B cell (primary cell): ENCODE data around the gene MGMT. TPM values are rescaled to one million over a fixed set of nuclear protein-coding genes. Genes with fewer than 3 reads are reported as not detected.

Source experiments
- ATAC-seq: fragments of 200-7000 bp; cut with Tn5 transposase; one replicate; pipeline ENCODE4 v1.10.0; 2021; ENCODE audit warnings: low read depth, mild to moderate bottlenecking, moderate number of reproducible peaks, moderate library complexity
- CTCF ChIA-PET: fragments of 350-600 bp; sonication (Branson Sonifier 250); formaldehyde crosslinking; loops from one replicate; lab custom pipeline; 2021; ENCODE audit warnings: antibody characterized with exemption, inconsistent platforms; lab: Charles Lee
- POLR2A ChIA-PET: fragments of 350-600 bp; sonication (Branson Sonifier 250); formaldehyde crosslinking; loops from one replicate; lab custom pipeline; 2021; ENCODE audit warnings: antibody characterized with exemption; lab: Charles Lee
- DNase-seq: peaks from one replicate; pipeline ENCODE4 v3.0.0; 2013
- H2AFZ ChIP-seq: 2 replicates; pipeline ENCODE4 v1.6.1; 2012; ENCODE audit warnings: mild to moderate bottlenecking, low read depth, low read length; ENCODE audit not compliant: insufficient read depth, poor library complexity, severe bottlenecking
- H3K27ac ChIP-seq, 2 donors: 1 replicate in 1 of 2; 2 replicates in 1 of 2; pipeline ENCODE4 v1.5.1; 2012 to 2013; ENCODE audit warnings: low read length in 2 of 2, mild to moderate bottlenecking in 2 of 2, moderate library complexity in 1 of 2
- H3K27me3 ChIP-seq, 4 experiments: fragments of 200-600 bp in 1 of 4; sonication (generic) in 1 of 4; replicated peaks in 1 of 4; 1 replicate in 2 of 4; 2 replicates in 2 of 4; pipeline versions ENCODE4 v1.6.1 to v1.7.0; 2013 to 2016; ENCODE audit warnings: low read length in 3 of 4, mild to moderate bottlenecking in 2 of 4, mixed read lengths in 1 of 4, moderate library complexity in 1 of 4; ENCODE audit not compliant: insufficient read depth in 4 of 4, control insufficient read depth in 3 of 4; ENCODE audit errors: control extremely low read depth in 1 of 4
- H3K36me3 ChIP-seq, 2 experiments: replicated peaks in 1 of 2; 1 replicate in 1 of 2; 2 replicates in 1 of 2; pipeline versions ENCODE4 v1.6.1 to v1.7.1; 2013; ENCODE audit warnings: low read length in 1 of 2; ENCODE audit not compliant: insufficient read depth in 2 of 2, control insufficient read depth in 1 of 2; ENCODE audit errors: control extremely low read depth in 1 of 2, extremely low read depth in 1 of 2
- H3K4me1 ChIP-seq, 2 donors: fragments of 200-600 bp in 1 of 2; sonication (generic) in 1 of 2; 1 replicate in 1 of 2; 2 replicates in 1 of 2; pipeline versions ENCODE4 v1.5.1 to v1.6.1; 2013 to 2017; ENCODE audit warnings: low read length in 2 of 2; ENCODE audit not compliant: control insufficient read depth in 2 of 2, insufficient read depth in 2 of 2
- H3K4me2 ChIP-seq: replicated peaks from 2 replicates; pipeline ENCODE3; 2012; ENCODE audit warnings: mild to moderate bottlenecking, low read depth, low read length; ENCODE audit not compliant: poor library complexity, severe bottlenecking
- H3K4me3 ChIP-seq, 5 experiments: fragments of 200-600 bp in 1 of 5; sonication (generic) in 1 of 5; 1 replicate in 3 of 5; 2 replicates in 2 of 5; pipeline versions ENCODE4 v1.5.1 to v1.7.0; 2011 to 2016; ENCODE audit warnings: low read length in 4 of 5, mild to moderate bottlenecking in 4 of 5, low read depth in 2 of 5, control low read depth in 1 of 5, moderate library complexity in 1 of 5; ENCODE audit not compliant: insufficient read depth in 1 of 5; ENCODE audit errors: control extremely low read depth in 1 of 5, extremely low read depth in 1 of 5
- H3K79me2 ChIP-seq: fragments of 200-600 bp; sonication (generic); one replicate; pipeline ENCODE4 v1.6.0; 2016; ENCODE audit warnings: low read length; ENCODE audit not compliant: control insufficient read depth, insufficient read depth
- H3K9ac ChIP-seq: fragments of 200-600 bp; sonication (generic); 2 replicates; pipeline ENCODE4 v1.6.1; 2017; ENCODE audit warnings: mild to moderate bottlenecking, low read length, moderate library complexity
- H3K9me3 ChIP-seq, 3 donors: one replicate each; pipeline versions ENCODE4 v1.6.1 to v1.7.1; 2013; ENCODE audit warnings: low read length in 2 of 3; ENCODE audit not compliant: control insufficient read depth in 2 of 3, insufficient read depth in 1 of 3; ENCODE audit errors: control extremely low read depth in 1 of 3
- H4K20me1 ChIP-seq: 2 replicates; pipeline ENCODE4 v1.6.0; 2012; ENCODE audit warnings: mild to moderate bottlenecking, low read length; ENCODE audit not compliant: insufficient read depth, control insufficient read depth, poor library complexity, severe bottlenecking
- H3K27ac Mint-ChIP-seq: one replicate; pipeline ENCODE4 v1.8.0; 2021; ENCODE audit warnings: mixed read lengths
- H3K27me3 Mint-ChIP-seq: one replicate; pipeline ENCODE4 v1.8.0; 2021; ENCODE audit warnings: mixed read lengths
- H3K4me1 Mint-ChIP-seq: one replicate; pipeline ENCODE4 v1.8.0; 2021; ENCODE audit warnings: mixed read lengths
- H3K4me3 Mint-ChIP-seq: one replicate; pipeline ENCODE4 v1.8.0; 2021; ENCODE audit warnings: mixed read lengths
- H3K9me3 Mint-ChIP-seq: one replicate; pipeline ENCODE4 v1.8.0; 2022; ENCODE audit warnings: mixed read lengths; ENCODE audit not compliant: insufficient read depth
- CTCF ChIP-seq: fragments of 200-600 bp; IDR thresholded peaks from one replicate; pipeline ENCODE4 v1.8.0; 2022; ENCODE audit warnings: antibody characterized with exemption, mild to moderate bottlenecking
- EZH2 ChIP-seq: IDR thresholded peaks from 2 replicates; pipeline ENCODE4 v1.6.1; 2012; ENCODE audit warnings: borderline replicate concordance, low read depth, mild to moderate bottlenecking, moderate library complexity, low read length; ENCODE audit not compliant: insufficient read depth, poor library complexity, severe bottlenecking
- WGBS: methylation state at CpG from one replicate; pipeline ENCODE4 v1.1.5; 2013; ENCODE audit warnings: missing lambda C conversion rate; ENCODE audit not compliant: insufficient coverage; 5-methylcytosine and 5-hydroxymethylcytosine counted together
- intact Hi-C: fragments of 100-400 bp; cut with micrococcal nuclease; formaldehyde crosslinking; loops from one replicate; pipeline ENCODE4 v1.10.0; 2022
- polyA plus RNA-seq: library from polyadenylated mRNA; depleted of rRNA; stranded (reverse); fragments of >200 nt; gene quantifications from 2 replicates; pipeline ENCODE4 v1.2.3, GENCODE V29; 2012
- total RNA-seq, 2 donors: library from RNA; stranded (reverse); fragments of 120-200 nt in 1 of 2; gene quantifications; 1 replicate in 1 of 2; 2 replicates in 1 of 2; pipeline versions ENCODE4 v1.2.3 to v1.2.4, GENCODE V29; 2013 to 2022

The MGMT gene
- total and polyA plus RNA-seq, 2 donors (not counting 1 experiment from before 2014, with no cell fraction given), result 16.6 to 87.7 TPM

GRCh38 chr10:129583831-129584230 lies 116.8 kb downstream of the MGMT start:
- ChIA-PET POLR2A (no interaction called here), CTCF (interaction anchor here (0.7 kb wide), 1 partner anchor 843 kb away, joined by 3 read pairs; no protein-coding TSS in a partner anchor)
- TF ChIP-seq EZH2 (no peak), CTCF (no peak)
- Histone ChIP-seq H3K27ac (no peak overlapping the region), H3K4me1 (no peaks in the 10 kb centered on the region), H2AFZ (no peak overlapping the region), H3K9ac (no peak overlapping the region), H3K27me3 (no peaks in the 10 kb centered on the region), H3K9me3 (peaks cover 7 to 60% (median 21%) of the 10 kb centered on the region in 3 donors), H4K20me1 (no peaks in the 10 kb centered on the region), H3K79me2 (peaks cover 3% of the 10 kb centered on the region), H3K4me3 (no peak overlapping the region), H3K4me2 (no peak overlapping the region), H3K36me3 (peaks cover 0 to 4% of the 10 kb centered on the region in 2 experiments)
- 97% methylated on average over 8 of the region's 8 CpGs for WGBS
- H3K4me1 Mint-ChIP-seq, result no peaks in the 10 kb centered on the region
- intact Hi-C loops, result no loop called here
- ATAC-seq (no peak), DNase-seq (no peak)
- no peak overlapping the region for H3K4me3 Mint-ChIP-seq
- no peaks in the 10 kb centered on the region for H3K27me3 Mint-ChIP-seq
- no peak overlapping the region for H3K27ac Mint-ChIP-seq
- H3K9me3 Mint-ChIP-seq, result peaks cover 19% of the 10 kb centered on the region

- no peaks in the 10 kb centered on the region for H4K20me1 ChIP-seq
- Mint-ChIP-seq H3K9me3 (peaks cover 19% of the 10 kb centered on the region), H3K27ac (no peak overlapping the region), H3K4me1 (no peaks in the 10 kb centered on the region), H3K27me3 (no peaks in the 10 kb centered on the region), H3K4me3 (no peak overlapping the region)
- H3K4me2 ChIP-seq, result no peak overlapping the region
- WGBS, result no CpG with 5 or more reads among the region's 2 CpGs
- H3K36me3 ChIP-seq, result peaks cover 0 to 4% of the 10 kb centered on the region in 2 experiments
- no peak overlapping the region for H3K27ac ChIP-seq
- no peak for ATAC-seq
- H3K79me2 ChIP-seq, result peaks cover 3% of the 10 kb centered on the region
- H3K4me1 ChIP-seq, result no peaks in the 10 kb centered on the region
- no peak overlapping the region for H2AFZ ChIP-seq
- no peak for DNase-seq
- H3K9me3 ChIP-seq, result peaks cover 7 to 61% (median 21%) of the 10 kb centered on the region in 3 donors
- H3K27me3 ChIP-seq, result no peaks in the 10 kb centered on the region
- intact Hi-C loops, result no loop called here
- H3K4me3 ChIP-seq, result no peak overlapping the region
- no peak overlapping the region for H3K9ac ChIP-seq
- ChIA-PET POLR2A (no interaction called here), CTCF (no interaction called here)
- TF ChIP-seq CTCF, result no peak
- no peak for TF ChIP-seq EZH2
Observed at GRCh38 chr10:129586898-129587443, 119.9 kb downstream of the MGMT start.
